H7 (cell line): ENCODE measurements around the gene PHF21A. TPM values are rescaled to one million over a fixed set of nuclear protein-coding genes. Genes with fewer than 3 reads are reported as not detected.
"Not testable (repeated sequence)": the region's sequence is repeated elsewhere in the genome, so short reads cannot be mapped to it uniquely, and the experiment has no call there.

Experiments used
- DNase-seq: peaks from one replicate; pipeline ENCODE4 v3.0.0; 2012
- H3K27me3 ChIP-seq: 2 replicates; pipeline ENCODE4 v1.6.0; 2011; ENCODE audit warnings: mild to moderate bottlenecking, low read length; ENCODE audit not compliant: control insufficient read depth, insufficient read depth
- H3K36me3 ChIP-seq: replicated peaks from 2 replicates; pipeline ENCODE4 v1.5.1; 2011; ENCODE audit warnings: low read length; ENCODE audit not compliant: control insufficient read depth, insufficient read depth
- H3K4me3 ChIP-seq: 2 replicates; pipeline ENCODE4 v1.5.1; 2011; ENCODE audit warnings: low read depth, mild to moderate bottlenecking, control low read depth, low read length, moderate library complexity; ENCODE audit not compliant: insufficient read depth
- total RNA-seq: library from RNA; depleted of rRNA; stranded (reverse); fragments of >200 nt; shearing (Covaris generic); gene quantifications from 2 replicates; pipeline ENCODE4 v1.2.3, GENCODE V29; 2014

PHF21A gene
- total RNA-seq, 1 experiment from 2014 or later: 10.1 TPM

- not testable (repeated sequence) for H3K36me3 ChIP-seq, H3K4me3 ChIP-seq, H3K27me3 ChIP-seq, DNase-seq
Measured at GRCh38 chr11:46014168-46014567, 107.1 kb downstream of the PHF21A start.

DNA sequence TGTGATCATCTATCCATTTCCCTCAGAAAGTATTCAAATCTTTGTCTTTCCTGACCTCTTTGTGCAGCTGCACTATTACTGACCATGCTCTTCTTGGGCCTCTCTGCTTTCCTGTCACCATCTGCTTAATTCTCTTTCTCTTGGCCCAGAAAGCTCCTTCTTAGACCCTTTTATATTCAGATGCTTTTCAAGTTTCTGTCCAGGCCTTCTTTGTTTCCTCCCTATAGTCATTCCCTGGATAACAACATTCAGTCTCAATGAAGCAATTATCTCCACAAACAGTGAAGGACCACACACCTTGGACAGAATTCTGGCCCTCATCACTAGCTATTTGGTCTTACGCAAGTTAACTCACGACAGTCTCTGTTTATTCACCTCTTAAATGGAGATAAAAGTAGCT is 109.1 kb downstream of the PHF21A start:
- no peaks in the 10 kb centered on the region for H3K27me3 ChIP-seq
- H3K4me3 ChIP-seq: no peak overlapping the region
- peak; percentile 20 for DNase-seq
- H3K36me3 ChIP-seq: no peaks in the 10 kb centered on the region

- no peak for DNase-seq
- Histone ChIP-seq H3K27me3 (no peaks in the 10 kb centered on the region), H3K36me3 (no peaks in the 10 kb centered on the region), H3K4me3 (no peak overlapping the region)
Measured at GRCh38 chr11:46010100-46010499, 111.2 kb downstream of the PHF21A start.

GRCh38 chr11:46009647-46010046 is 111.6 kb downstream of the PHF21A start:
- DNase-seq: no peak
- no peaks in the 10 kb centered on the region for H3K27me3 ChIP-seq
- no peaks in the 10 kb centered on the region for H3K36me3 ChIP-seq
- H3K4me3 ChIP-seq: no peak overlapping the region

DNA sequence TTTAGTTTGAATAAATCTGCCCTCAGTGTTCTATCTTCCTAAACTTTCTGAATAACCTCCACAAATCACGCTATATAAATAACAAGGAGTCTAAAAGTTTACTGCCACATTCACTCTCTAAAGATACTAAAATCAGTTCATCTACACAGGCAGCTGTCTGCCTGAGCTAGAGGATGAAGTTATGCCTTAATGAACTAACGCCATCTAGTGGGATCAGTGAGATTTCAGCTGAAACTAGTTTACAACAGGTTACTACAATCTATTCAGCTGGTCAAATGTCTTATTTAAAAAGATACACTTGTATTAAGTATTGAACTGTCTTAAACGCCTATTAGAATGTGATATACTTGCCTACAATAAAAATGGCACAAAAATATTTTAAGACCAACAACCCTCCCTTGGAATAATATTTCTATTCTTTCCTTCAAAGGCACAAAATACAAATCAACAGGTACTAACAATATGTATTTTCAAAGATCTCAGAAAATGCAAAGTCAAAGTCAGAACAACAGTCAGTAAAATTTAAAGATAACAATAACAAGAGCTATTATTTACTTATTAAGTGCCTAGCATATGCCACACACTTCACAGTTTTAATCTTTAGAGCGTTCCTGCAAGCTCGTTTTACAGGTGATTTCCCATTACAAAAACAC is 114.7 kb downstream of the PHF21A start:
- peak; percentile 44 for DNase-seq

DNA sequence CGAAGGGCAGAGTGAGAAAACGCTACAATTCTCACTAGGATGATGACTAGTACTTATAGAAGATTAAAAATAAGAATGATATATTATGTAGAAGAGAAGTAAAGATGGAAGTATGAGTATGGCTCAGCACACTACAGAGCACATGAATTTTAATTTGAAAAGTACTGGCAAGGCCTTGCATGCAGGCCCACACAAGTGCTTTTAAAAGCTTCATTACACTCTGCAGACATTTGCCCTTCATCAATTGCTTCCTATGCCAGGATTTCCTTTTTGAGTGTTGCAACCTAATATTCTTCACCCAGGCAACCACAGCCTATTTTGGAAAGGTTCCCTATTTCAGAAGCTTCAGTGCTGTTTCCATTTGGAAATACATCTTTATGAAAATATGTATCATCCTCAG is 117.7 kb downstream of the PHF21A start:
- no peaks in the 10 kb centered on the region for H3K27me3 ChIP-seq
- no peaks in the 10 kb centered on the region for H3K36me3 ChIP-seq
- no peak overlapping the region for H3K4me3 ChIP-seq
- no peak for DNase-seq

More for the DNA sequence above, 114.7 kb downstream of the PHF21A start:
- Histone ChIP-seq H3K27me3 (no peaks in the 10 kb centered on the region), H3K36me3 (no peaks in the 10 kb centered on the region), H3K4me3 (no peak overlapping the region)

- no peak overlapping the region for H3K4me3 ChIP-seq
- DNase-seq: no peak
- no peaks in the 10 kb centered on the region for H3K27me3 ChIP-seq
- no peaks in the 10 kb centered on the region for H3K36me3 ChIP-seq
Measured at GRCh38 chr11:46002189-46002588, 119.1 kb downstream of the PHF21A start.

DNA sequence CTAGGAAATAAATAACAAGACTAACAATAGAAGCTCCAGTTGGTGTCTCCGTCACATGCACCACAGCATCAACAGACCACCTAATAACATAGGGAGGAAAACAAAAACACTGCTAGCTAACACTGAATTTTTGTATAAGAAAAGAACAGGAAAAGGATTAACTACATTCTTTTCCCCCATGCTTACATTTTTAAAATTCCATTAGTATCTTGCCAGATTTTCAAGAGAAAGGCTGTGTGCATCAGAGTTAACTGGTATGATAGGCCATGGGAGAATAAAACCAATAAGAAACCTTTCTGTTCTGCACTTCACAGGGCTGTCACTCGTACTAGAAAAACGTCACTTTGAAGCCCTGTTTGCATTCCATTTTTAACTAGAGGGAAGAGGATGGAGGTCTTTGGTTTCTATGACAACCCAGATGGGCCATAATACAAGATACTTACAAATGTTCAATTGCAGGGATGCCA is 119.8 kb downstream of the PHF21A start:
- no peak for DNase-seq
- no peaks in the 10 kb centered on the region for H3K27me3 ChIP-seq
- H3K4me3 ChIP-seq: no peak overlapping the region
- no peaks in the 10 kb centered on the region for H3K36me3 ChIP-seq

DNA sequence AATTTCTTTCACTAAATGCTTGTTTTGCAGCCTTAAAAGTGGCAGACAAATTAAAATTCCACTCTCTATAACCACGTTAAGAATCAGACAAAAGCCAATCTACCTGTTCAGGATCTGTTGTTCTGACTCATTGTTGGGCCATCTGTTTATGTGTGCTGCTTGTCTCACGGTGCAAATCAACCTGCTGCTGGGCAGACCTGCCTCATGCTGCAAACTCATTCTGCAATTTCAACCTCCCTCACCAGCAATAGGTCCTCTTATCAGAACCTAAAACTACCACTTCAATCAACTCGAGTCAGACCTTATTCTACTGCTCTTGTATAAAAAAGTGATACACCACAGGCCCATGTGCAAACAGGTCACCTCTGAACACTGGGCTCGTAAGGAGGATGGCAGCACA is 123.7 kb downstream of the PHF21A start:
- Histone ChIP-seq H3K36me3 (no peaks in the 10 kb centered on the region), H3K4me3 (no peak overlapping the region), H3K27me3 (no peaks in the 10 kb centered on the region)
- no peak for DNase-seq

DNA sequence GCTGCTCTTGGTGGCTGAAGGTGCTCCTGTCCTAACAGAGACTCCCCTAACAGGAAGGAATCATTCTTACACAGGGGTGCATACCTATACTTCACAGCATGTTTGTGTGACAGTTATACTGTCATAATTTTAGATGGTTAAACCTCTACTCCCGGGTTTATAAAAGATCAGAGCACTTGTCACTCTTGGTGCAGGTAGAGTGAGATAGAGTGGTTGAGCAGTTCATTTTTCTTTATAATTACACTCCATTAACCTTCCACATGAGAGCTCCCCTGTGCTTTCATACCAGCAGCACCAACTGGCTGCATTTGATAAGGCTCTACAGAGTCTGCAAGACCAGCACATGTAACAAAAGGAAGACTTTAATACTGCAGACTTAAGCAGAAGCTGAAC is 125.9 kb downstream of the PHF21A start:
- Histone ChIP-seq H3K4me3 (no peak overlapping the region), H3K36me3 (no peaks in the 10 kb centered on the region), H3K27me3 (no peaks in the 10 kb centered on the region)
- DNase-seq: no peak

GRCh38 chr11:45994371-45995341 is 126.6 kb downstream of the PHF21A start:
- Histone ChIP-seq H3K36me3 (no peaks in the 10 kb centered on the region), H3K4me3 (no peak overlapping the region), H3K27me3 (no peaks in the 10 kb centered on the region)
- peak; percentile 40 for DNase-seq

GRCh38 chr11:45993531-45994001 is 127.7 kb downstream of the PHF21A start:
- H3K36me3 ChIP-seq: no peaks in the 10 kb centered on the region
- no peak overlapping the region for H3K4me3 ChIP-seq
- DNase-seq: no peak
- no peaks in the 10 kb centered on the region for H3K27me3 ChIP-seq

GRCh38 chr11:45988921-45989320 is 132.3 kb downstream of the PHF21A start:
- no peaks in the 10 kb centered on the region for H3K36me3 ChIP-seq
- H3K27me3 ChIP-seq: no peaks in the 10 kb centered on the region
- no peak overlapping the region for H3K4me3 ChIP-seq
- DNase-seq: no peak

- DNase-seq: no peak
- H3K36me3 ChIP-seq: no peaks in the 10 kb centered on the region
- no peaks in the 10 kb centered on the region for H3K27me3 ChIP-seq
- H3K4me3 ChIP-seq: no peak overlapping the region
Measured at GRCh38 chr11:45985212-45985611, 136.0 kb downstream of the PHF21A start.

GRCh38 chr11:45984192-45984591 is 137.1 kb downstream of the PHF21A start:
- Histone ChIP-seq H3K36me3 (no peaks in the 10 kb centered on the region), H3K27me3 (no peaks in the 10 kb centered on the region), H3K4me3 (no peak overlapping the region)
- no peak for DNase-seq
